ENCODE measurements around the gene VAV2. TPM values are rescaled to one million over a fixed set of nuclear protein-coding genes. Genes with fewer than 3 reads are reported as not detected.

VAV2 gene
- total and polyA plus RNA-seq, 2 experiments from 2014 or later = 8.1 to 28.9 TPM

GRCh38 chr9:133978899-133979272 is 13.2 kb downstream of the VAV2 start:
- H3K79me2 ChIP-seq (replicated peaks; ENCODE audit: insufficient read depth) = peaks cover 97% of the 10 kb centered on the region

More at GRCh38 chr9:133978899-133979272, 13.2 kb downstream of the VAV2 start:
- DNase-seq (ENCODE audit: low spot score) = no peak
- Histone ChIP-seq H3K4me2 (no peak overlapping the region), H3K4me1 (ENCODE audit: insufficient read depth) (no peaks in the 10 kb centered on the region), H3K4me3 (no peak overlapping the region), H2AFZ (no peak overlapping the region), H3K27me3 (ENCODE audit: insufficient read depth) (no peaks in the 10 kb centered on the region), H4K20me1 (replicated peaks; ENCODE audit: insufficient read depth) (peaks cover 9% of the 10 kb centered on the region), H3F3A (replicated peaks; ENCODE audit: low read depth) (no peaks in the 10 kb centered on the region), H3K36me3 (ENCODE audit: insufficient read depth) (no peaks in the 10 kb centered on the region), H3K27ac (ENCODE audit: low read depth) (no peak overlapping the region), H3K9me2 (ENCODE audit: insufficient read depth) (no peaks in the 10 kb centered on the region)
- Mint-ChIP-seq H3K4me3 (no peak overlapping the region), H3K9me3 (no peaks in the 10 kb centered on the region), H3K27ac (no peak overlapping the region), H3K4me1 (peaks cover 35% of the 10 kb centered on the region), H3K27me3 (ENCODE audit: insufficient read depth, low read depth, poor library complexity) (peaks cover 10% of the 10 kb centered on the region), H3K36me3 (ENCODE audit: low read depth) (no peaks in the 10 kb centered on the region)
- no peak for ATAC-seq
- no peak for TF ChIP-seq REST (IDR thresholded peaks at IDR 0.05; ENCODE audit: unreplicated experiment)
- TF ChIP-seq EZH2phosphoT487 (IDR thresholded peaks at IDR 0.05; ENCODE audit: unreplicated experiment) = no peak
- TF ChIP-seq STAT1 (IDR thresholded peaks at IDR 0.05; ENCODE audit: unreplicated experiment) = no peak
- no peak for TF ChIP-seq POLR2AphosphoS5 (IDR thresholded peaks at IDR 0.05; ENCODE audit: low read depth)
- TF ChIP-seq CREB1 (CRISPR knock-in tag; IDR thresholded peaks at IDR 0.05; ENCODE audit: low read depth) = no peak
- TF ChIP-seq NANOG (IDR thresholded peaks at IDR 0.05; ENCODE audit: borderline replicate concordance) = no peak
- no peak for TF ChIP-seq ZNF462 (CRISPR knock-in tag; IDR thresholded peaks at IDR 0.05)
- no peak for TF ChIP-seq EZH2 (IDR thresholded peaks at IDR 0.05; ENCODE audit: low read depth, unreplicated experiment)
- TF ChIP-seq ZNF331 (CRISPR knock-in tag; IDR thresholded peaks at IDR 0.05; ENCODE audit: low read depth) = no peak
- TF ChIP-seq ETS1 (IDR thresholded peaks at IDR 0.05) = no peak
- no peak for TF ChIP-seq JUNB (IDR thresholded peaks at IDR 0.05; ENCODE audit: unreplicated experiment)

All from GM23338 (cell line).